Measurements from ENCODE around the gene ZNF324. TPM values are rescaled to one million over a fixed set of nuclear protein-coding genes. Genes with fewer than 3 reads are reported as not detected.

Gene ZNF324
- total and polyA plus RNA-seq, 2 of the 4 experiments (the other 2 are of a cell fraction), result 6.0 to 6.6 TPM

GRCh38 chr19:58439576-58440554 lies 27.0 kb upstream of the ZNF324 start, which contains the start of gene ZNF132:
ZNF132 (minus strand) TSS chr19:58440153; CDS start chr19:58439821, 332 bp downstream.
- ChIA-PET POLR2A (ENCODE audit: unreplicated experiment) (no interaction called here), CTCF (no interaction called here)
- peak; percentile 100 for DNase-seq
- peak within 1 kb of the TSS; percentile 7; the same call in 1 of the 2 replicates for H3K18ac ChIP-seq (ENCODE audit: low read depth, low read length)
- peak within 1 kb of the TSS; percentile 74 for H2AK5ac ChIP-seq (ENCODE audit: low read depth, low read length)
- in situ Hi-C loops (cut with MboI; ENCODE audit: low sequenced_read_pairs), result no loop called here
- H2AFZ ChIP-seq (replicated peaks; ENCODE audit: low read length, poor library complexity), result peak within 1 kb of the TSS; percentile 95
- H3K4me3 ChIP-seq (ENCODE audit: insufficient read depth, low read depth, low read length), result peak within 1 kb of the TSS; percentile 65
- H4K91ac ChIP-seq (ENCODE audit: insufficient read depth, low read depth, low read length), result peak within 1 kb of the TSS; percentile 72
- H2BK15ac ChIP-seq (ENCODE audit: low read depth, low read length), result no peak within 1 kb of the TSS
- peak within 1 kb of the TSS; percentile 73 for H3K4me2 ChIP-seq (ENCODE audit: low read depth, low read length)
- H2BK120ac ChIP-seq (ENCODE audit: low read depth, low read length), result no peak within 1 kb of the TSS
- H4K5ac ChIP-seq (ENCODE audit: low read depth, low read length), result peak within 1 kb of the TSS; percentile 84
- peak within 1 kb of the TSS; percentile 84 for H3K14ac ChIP-seq (replicated peaks; ENCODE audit: low read depth, low read length)
- peak; percentile 98 for ATAC-seq (ENCODE audit: low read depth)
- peak within 1 kb of the TSS; percentile 55; the same call in 1 of the 2 replicates for H3K23ac ChIP-seq (ENCODE audit: low read depth, low read length)
- H3K79me1 ChIP-seq (ENCODE audit: low read depth in 1 of 2, low read length in 2 of 2), result peaks cover 17 to 36% of the 10 kb centered on the region in 2 experiments
- H3K56ac ChIP-seq (ENCODE audit: extremely low read depth, insufficient read depth, low read length), result no peak within 1 kb of the TSS
- H4K20me1 ChIP-seq (ENCODE audit: insufficient read depth, low read length), result no peaks in the 10 kb centered on the region
- H3K27ac ChIP-seq (ENCODE audit: insufficient read depth, low read length), result peak within 1 kb of the TSS; percentile 61
- dilution Hi-C loops (cut with HindIII; ENCODE audit: low sequenced_read_pairs, unreplicated experiment), result no loop called here
- H2BK20ac ChIP-seq (ENCODE audit: low read depth, low read length), result no peak within 1 kb of the TSS
- H2BK5ac ChIP-seq (ENCODE audit: low read depth, low read length, poor library complexity, severe bottlenecking), result peak within 1 kb of the TSS; percentile 45
- peak within 1 kb of the TSS; percentile 96 for H2AK9ac ChIP-seq (replicated peaks; ENCODE audit: low read depth, low read length, poor library complexity)
- no TSS peak for BruUV-seq (replicated peaks)
- H3K4me1 ChIP-seq (ENCODE audit: control insufficient read depth, insufficient read depth, low read length), result peaks cover 3% of the 10 kb centered on the region; the same call in 1 of the 2 replicates
- H3K9me3 ChIP-seq (ENCODE audit: control insufficient read depth, insufficient read depth, low read length), result peaks cover 30% of the 10 kb centered on the region
- H3K9me1 ChIP-seq (ENCODE audit: insufficient read depth, low read length), result no peaks in the 10 kb centered on the region
- intact Hi-C loops (cut with micrococcal nuclease), result loop anchor here (2.0 kb wide), 1 partner anchor 31 kb away; the partner anchor contains the start of gene ZNF584
- WGBS, 2 experiments (ENCODE audit: extremely low coverage in 2 of 2, insufficient read length in 1 of 2), result 3% methylated on average over 35 of the region's 59 CpGs; no CpG with 5 or more reads in 1 of the 2 experiments
- H3K27me3 ChIP-seq (ENCODE audit: control insufficient read depth, insufficient read depth, low read length), result no peaks in the 10 kb centered on the region
- H3K4ac ChIP-seq (ENCODE audit: low read depth, low read length), result peak within 1 kb of the TSS; percentile 85
- peaks cover 17% of the 10 kb centered on the region for H3K36me3 ChIP-seq (ENCODE audit: control insufficient read depth, insufficient read depth, low read length)
- peak within 1 kb of the TSS; percentile 47 to 95 for H4K8ac ChIP-seq (ENCODE audit: low read depth in 2 of 2, low read length in 2 of 2)
- peak within 1 kb of the TSS; percentile 57 for H3K9ac ChIP-seq (ENCODE audit: low read depth, low read length)
- TF ChIP-seq MAFK (IDR thresholded peaks at IDR 0.05; ENCODE audit: low read depth, low read length) (no peak), CTCF (conservative IDR thresholded peaks at IDR 0.05; ENCODE audit: low read depth, low read length) (no peak), POLR2A (IDR thresholded peaks at IDR 0.05; ENCODE audit: low read depth, low read length) (peak; percentile 87), NFE2L2 (IDR thresholded peaks at IDR 0.05; ENCODE audit: low read depth, low read length) (no peak), MXI1 (IDR thresholded peaks at IDR 0.05; ENCODE audit: borderline replicate concordance, low read depth, low read length) (peak; percentile 58), RFX5 (IDR thresholded peaks at IDR 0.05; ENCODE audit: low read depth, low read length) (0 out of 2 replicates have a peak, but pooled peaks have one; percentile 6), ELK1 (IDR thresholded peaks at IDR 0.05; ENCODE audit: borderline replicate concordance, low read depth, low read length) (no peak), MAZ (IDR thresholded peaks at IDR 0.05; ENCODE audit: borderline replicate concordance, low read depth, low read length) (no peak; the same call in 1 of the 2 replicates), BHLHE40 (IDR thresholded peaks at IDR 0.05; ENCODE audit: low read depth, low read length) (peak; percentile 62), RAD21 (IDR thresholded peaks at IDR 0.05; ENCODE audit: low read length) (no peak), FOS (IDR thresholded peaks at IDR 0.05; ENCODE audit: low read depth, low read length) (no peak), CHD1 (IDR thresholded peaks at IDR 0.05; ENCODE audit: low read depth, low read length) (no peak)
- TF ChIP-seq, protein P1, sequence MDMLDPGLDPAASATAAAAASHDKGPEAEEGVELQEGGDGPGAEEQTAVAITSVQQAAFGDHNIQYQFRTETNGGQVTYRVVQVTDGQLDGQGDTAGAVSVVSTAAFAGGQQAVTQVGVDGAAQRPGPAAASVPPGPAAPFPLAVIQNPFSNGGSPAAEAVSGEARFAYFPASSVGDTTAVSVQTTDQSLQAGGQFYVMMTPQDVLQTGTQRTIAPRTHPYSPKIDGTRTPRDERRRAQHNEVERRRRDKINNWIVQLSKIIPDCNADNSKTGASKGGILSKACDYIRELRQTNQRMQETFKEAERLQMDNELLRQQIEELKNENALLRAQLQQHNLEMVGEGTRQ (IDR thresholded peaks at IDR 0.05; ENCODE audit: low read depth, low read length), result peak; percentile 3; the same call in 1 of the 2 replicates
